ENCODE measurements around the gene POLRMT.
"Not testable (repeated sequence)": the region's sequence is repeated elsewhere in the genome, so short reads cannot be mapped to it uniquely, and the experiment has no call there.

Gene POLRMT

GRCh38 chr19:646779-647565 is 13.6 kb upstream of the POLRMT start:
- no peak for DNase-seq

- no peak for DNase-seq
Observed at GRCh38 chr19:645912-646778, 12.8 kb upstream of the POLRMT start.

- DNase-seq = no peak
Observed at GRCh38 chr19:644789-645188, 11.5 kb upstream of the POLRMT start.

- DNase-seq = no peak
Observed at GRCh38 chr19:644363-644762, 11.0 kb upstream of the POLRMT start.

GRCh38 chr19:643736-644135 is 10.4 kb upstream of the POLRMT start:
- no peak for DNase-seq

GRCh38 chr19:642767-643727 is 9.7 kb upstream of the POLRMT start:
- DNase-seq = no peak

- DNase-seq = no peak
Observed at GRCh38 chr19:641702-642101, 8.4 kb upstream of the POLRMT start.

- no peak for DNase-seq
Observed at GRCh38 chr19:640606-641189, 7.4 kb upstream of the POLRMT start.

GRCh38 chr19:640161-640558 is 6.8 kb upstream of the POLRMT start:
- no peak for DNase-seq

GRCh38 chr19:639253-640160 is 6.2 kb upstream of the POLRMT start, which contains the start of gene FGF22:
TSS of gene FGF22 (plus strand) at chr19:639879. CDS start at chr19:639926, 47 bp downstream.
- DNase-seq = peak; percentile 92 to 97

- no peak for DNase-seq
Observed at GRCh38 chr19:638906-639252, 5.5 kb upstream of the POLRMT start.

GRCh38 chr19:634975-635652 is 1.8 kb upstream of the POLRMT start:
- no peak for DNase-seq

GRCh38 chr19:633786-634639 is 676 bp upstream of the POLRMT start:
- DNase-seq = no peak

GRCh38 chr19:632579-633067 is 714 bp downstream of the POLRMT start:
- DNase-seq = no peak

- no peak for DNase-seq
Observed at GRCh38 chr19:629961-630714, 3.2 kb downstream of the POLRMT start.

GRCh38 chr19:629515-629914 is 3.8 kb downstream of the POLRMT start:
- not testable (repeated sequence) for DNase-seq

GRCh38 chr19:628168-628567 is 5.2 kb downstream of the POLRMT start:
- DNase-seq = peak in 1 of 2 donors; percentile 29

GRCh38 chr19:626566-626965 is 6.8 kb downstream of the POLRMT start:
- not testable (repeated sequence) for DNase-seq

- DNase-seq = no peak
Observed at GRCh38 chr19:625257-625656, 8.1 kb downstream of the POLRMT start.
